GF-D8 (cell line): ENCODE data around the gene AGMO.

Source experiments
- DNase-seq: peaks from one replicate; lab custom pipeline; 2025; lab: John Stamatoyannopoulos, UW

AGMO gene

DNA sequence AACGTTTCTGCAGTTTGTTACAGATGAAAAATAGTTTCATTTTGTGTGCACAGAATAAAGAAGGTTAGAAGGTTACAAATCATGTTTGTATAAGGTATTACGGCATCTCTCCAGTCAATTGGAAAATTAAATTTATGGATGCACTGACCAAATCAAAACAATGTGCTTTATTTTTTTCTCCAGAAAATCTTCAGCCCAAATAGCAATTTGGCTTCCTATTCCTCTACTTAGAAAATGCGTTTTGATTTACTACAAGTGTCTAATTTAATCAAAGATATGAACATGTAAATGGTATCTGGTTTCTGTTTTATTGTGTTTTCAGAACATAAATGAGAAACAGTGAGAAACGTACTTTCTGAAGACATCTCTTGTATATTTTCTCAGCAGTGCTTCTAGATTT, 63.4 kb downstream of the AGMO start:
- no peak for DNase-seq

DNA sequence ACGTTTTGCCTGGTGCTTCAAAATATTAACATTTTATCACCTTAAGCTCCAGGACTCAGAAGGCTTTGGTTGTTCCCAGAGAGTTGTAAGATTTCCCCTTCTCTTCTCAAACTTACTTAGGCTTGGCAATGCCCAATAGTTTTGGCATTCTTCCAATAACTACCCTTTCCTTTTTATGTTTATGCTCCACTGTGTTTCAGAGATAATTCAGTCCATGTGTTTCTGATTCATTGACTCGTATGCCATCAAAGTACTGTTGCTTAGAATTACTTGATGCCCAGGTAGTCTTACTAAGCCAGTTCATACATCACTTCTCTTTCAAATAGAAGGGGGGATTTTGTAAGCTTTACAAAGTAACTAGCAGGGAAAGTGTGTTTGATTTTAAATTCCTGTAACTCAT, 66.6 kb downstream of the AGMO start:
- no peak for DNase-seq

DNA sequence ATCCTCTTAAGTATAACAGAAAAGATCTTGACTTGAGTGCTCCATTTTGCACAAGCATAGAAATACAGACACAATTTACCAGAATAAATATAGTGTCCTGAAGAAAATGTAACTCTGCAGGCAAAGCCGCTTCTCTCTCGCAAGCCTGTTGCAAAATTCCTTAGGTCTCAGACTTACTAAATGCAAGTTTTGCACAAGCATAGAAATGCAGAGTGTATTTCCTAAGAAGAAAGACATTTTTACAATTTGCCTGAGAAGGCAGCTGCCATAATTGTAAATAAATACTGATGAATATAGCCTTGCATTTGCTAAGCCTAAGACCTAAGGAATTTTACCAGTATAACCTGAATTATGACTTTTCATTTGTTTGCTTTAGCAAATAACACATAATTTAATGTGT, 67.1 kb downstream of the AGMO start:
- no peak for DNase-seq

DNA sequence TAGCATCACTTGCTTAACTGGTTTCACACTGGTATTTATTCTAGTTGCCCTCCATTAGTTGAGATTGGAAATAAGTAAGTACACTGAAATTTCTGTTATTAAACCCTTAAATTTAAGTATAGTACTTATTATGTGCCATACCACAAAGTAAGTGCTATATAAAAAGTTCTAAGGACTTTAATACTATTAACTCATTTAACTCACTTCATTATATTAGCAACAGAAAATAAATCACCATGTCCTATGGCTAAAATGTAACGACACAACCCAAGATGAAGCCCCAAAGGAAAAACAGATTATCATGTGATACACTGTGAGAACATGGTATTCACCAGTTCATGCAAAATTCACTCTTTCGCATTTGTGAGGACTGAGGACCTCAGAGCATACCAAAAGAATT, 70.5 kb downstream of the AGMO start:
- no peak for DNase-seq

DNA sequence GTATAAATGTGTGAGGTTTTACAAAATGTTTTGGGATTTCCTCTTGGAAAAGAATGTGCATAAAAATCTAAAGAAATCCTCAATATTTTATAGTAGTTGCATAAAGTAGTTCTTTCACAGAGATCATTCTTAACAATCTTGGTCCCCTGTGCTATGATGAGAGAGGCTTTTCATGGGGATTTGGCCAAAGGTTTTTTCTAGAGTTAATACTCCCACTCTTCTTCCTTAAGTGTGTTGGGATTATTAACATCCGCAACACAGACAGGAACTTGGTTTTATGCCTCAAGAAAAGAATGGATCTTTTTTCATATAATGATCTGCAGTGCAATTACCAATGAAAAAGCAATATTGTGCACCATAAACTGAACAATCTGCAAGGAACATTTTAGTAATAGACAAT, 71.5 kb downstream of the AGMO start:
- no peak for DNase-seq

DNA sequence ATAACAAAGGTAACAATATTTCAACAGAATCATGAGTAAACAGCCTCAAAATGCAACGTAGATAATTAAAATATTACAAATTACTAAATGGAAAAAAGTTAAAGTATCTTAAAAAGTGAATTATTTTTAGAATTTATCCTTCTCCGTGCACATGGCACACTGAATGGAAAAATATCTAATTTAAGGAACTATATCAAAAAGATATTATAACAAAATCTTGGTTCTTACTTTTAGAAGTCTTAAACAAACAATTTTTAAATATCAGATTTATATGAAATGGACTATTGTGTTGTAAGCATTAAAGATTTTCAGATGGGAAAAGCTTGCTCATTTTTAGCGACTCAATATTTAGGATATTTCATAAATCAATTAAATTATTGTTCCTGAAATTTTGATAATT, 72.0 kb downstream of the AGMO start:
- no peak for DNase-seq

DNA sequence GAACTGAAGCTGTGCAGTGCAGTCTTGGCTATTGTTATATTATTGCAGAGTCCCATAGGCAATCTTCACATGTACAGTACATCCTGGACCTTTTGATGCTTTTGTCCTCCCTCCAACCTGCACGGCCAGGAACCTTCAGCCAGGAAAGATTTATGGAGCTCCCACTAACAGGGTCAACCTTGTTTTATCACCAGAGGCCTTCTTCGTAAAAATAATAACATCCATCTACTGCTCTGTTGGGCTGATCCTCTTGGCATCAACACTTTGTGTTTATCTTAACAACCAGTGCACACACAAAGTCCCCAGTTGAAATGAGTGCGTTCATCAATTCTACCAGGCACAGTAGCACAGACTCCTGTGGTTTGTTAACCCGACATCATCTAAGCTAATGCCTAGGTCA, 72.4 kb downstream of the AGMO start:
- DNase-seq = no peak

DNA sequence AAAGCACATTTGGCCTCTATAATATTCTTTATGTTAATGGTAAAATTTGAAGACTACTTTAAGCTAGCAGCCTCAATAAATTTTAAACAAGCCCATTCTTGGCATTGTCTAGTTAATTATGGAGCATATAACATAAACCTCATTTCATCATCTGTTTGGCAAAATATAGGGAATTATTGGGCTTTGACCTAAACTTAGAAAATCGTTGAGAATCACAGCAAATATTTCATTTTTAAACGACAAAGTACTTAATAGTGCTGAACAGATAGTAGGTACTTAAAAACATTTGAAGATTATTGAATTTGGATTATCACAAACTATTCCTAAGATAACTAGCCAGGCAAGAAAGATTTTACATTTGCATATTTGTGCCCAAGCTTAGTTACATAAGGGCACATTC, 73.4 kb downstream of the AGMO start:
- no peak for DNase-seq

DNA sequence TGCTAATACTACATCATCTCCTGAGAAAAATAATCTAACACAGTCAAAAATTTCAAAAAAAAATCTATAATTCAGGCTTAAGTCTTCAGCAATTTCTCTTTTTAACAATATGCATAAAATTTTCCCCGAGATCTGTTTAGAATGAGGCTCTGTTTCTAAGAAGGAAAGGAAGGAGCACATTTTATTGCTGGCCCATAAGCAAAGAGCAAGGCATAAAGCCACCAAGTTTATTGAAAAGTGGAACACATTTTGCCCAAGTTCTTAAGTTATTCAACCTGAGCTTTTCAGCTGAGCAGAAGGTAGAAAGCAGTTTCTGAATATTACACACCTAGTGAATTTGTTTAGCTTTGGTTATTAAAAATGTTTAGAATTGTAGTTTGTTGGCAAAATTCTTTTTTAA, 73.9 kb downstream of the AGMO start:
- no peak for DNase-seq

DNA sequence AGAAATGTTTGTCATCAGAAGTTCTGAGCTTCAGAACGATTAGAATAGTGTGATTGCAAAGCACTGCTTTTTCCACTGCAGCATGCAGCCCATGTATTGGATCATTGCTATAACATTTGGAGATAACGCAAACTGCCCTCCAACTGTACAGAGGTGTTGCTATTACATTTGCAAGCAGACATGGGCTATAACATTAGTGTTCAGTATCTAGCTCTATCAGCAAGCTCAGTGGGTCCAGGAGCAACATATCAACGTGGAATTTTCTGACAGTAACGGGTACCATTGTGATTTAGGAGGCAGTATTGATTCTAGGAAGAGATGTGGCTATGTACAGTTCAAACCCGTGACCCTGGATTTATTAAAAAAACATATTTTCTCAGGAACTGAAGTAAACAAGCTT, 75.8 kb downstream of the AGMO start:
- DNase-seq = no peak

DNA sequence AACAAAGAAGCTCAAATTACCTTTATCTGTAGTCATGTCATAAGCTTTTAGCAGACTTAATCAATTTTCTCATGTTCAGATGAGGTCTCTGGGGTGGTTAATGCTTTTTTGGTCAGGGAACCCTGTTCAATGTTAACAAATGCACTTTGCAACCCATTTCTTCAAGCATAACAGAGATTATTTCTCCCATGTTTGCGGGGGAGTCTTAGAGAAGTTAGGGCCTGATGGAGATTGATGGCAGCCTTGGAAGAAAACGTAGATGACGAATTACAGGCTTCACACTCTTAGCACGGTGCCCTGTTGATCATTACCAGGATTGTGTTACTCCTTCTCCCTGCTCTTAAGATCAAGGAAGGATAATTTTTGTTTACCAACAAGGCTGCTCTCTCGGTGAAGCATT, 76.4 kb downstream of the AGMO start:
- no peak for DNase-seq

DNA sequence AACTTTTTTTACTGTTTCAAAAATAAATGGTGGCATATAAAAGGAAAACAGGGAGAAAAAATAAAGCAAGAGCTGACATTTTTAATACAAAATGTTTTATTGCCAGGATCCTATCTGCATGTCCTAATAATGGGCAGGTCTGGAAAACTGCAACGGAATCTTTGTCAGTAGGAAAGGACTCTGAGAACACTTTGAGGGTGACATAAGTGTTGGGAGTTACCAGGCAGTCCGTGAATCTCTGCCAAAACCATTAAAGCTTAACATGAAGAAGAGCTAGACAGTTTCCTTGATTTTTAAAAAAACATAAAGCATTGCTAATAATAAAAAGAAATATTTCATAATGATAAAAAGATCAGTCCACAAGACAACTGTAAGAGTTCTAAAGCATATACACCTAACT, 80.7 kb downstream of the AGMO start:
- no peak for DNase-seq

DNA sequence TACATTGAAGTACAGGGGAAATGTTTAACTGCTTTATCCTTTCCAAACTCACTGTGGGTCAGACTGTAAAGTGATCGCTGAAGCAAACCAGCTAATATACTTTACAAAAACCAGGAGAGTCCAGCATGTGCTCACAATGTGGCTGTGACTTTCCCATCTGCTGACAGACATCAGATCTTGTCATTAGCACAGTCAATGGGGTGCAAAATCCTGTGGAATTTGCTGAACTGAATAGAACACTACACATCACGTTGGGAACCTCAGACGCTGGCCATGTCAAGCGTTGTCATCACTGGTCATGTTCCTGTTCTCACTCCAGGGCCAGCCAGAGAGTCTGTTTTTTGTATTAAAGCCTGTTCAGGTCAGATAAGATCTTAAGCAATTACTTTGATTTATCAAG, 83.4 kb downstream of the AGMO start:
- DNase-seq = no peak

DNA sequence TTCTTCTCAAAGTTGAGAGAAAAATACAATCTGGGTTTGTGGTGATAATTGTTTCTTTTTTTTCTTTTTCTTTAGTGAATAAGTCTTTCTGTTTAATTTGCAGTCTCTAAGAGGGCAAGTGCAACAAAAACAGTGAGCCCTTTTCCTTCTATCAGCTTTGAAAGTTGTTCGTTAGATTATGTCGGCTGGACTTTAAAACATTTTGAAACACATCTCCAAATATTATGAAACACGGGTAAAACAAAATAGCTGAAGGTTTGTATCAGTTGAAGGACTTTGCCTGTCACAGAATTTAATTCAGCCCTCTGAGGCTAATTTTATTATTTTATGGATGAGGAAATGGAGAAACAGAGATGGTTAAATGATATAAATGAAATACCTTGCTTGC, 85.3 kb downstream of the AGMO start:
- no peak for DNase-seq

DNA sequence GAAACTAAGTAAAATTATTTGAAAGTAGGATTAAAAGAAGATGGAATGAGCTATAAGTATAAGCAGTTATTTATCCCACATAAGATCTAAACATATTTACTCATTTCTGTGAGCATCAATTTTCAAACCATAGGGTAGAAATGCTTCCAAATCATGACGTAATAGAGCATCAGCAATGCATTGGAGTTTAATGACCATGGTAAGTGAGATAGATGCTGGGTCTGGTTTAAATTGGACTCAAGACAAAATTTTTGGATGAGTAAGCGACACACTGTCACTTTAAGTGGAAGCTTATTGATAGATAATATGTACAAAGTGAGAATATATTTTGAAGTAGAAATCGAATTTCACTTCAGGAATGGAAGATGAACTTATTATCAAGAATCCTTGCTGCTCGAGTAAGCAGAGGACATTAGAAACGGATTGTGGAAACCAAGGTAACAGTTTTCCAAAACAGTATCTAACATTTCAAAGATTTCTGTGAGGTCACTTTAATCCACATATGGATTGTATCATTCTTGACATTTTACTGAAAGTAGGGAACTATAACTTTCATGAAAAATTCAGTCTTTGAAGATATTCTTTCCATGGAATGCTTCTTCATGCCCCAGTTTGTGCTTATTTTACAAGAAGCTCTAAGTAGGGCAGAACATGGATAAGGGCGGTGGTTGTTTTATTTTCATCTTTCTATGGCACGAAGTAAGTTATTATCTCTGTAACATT, 85.8 kb downstream of the AGMO start:
- DNase-seq = no peak

DNA sequence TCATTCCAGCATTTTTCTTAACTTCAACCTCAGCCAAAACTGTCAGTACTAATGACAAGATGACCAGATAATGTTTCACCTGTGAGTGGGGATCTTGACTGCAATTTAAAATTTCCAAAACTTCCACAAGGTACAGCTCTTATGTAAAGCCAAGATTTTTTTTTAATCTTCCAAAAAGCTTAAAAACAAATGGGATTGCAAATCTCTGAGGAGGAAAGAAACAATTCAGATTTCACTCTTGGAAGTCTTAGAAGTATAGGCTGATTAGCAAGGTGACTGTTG, 90.2 kb downstream of the AGMO start:
- DNase-seq = no peak

DNA sequence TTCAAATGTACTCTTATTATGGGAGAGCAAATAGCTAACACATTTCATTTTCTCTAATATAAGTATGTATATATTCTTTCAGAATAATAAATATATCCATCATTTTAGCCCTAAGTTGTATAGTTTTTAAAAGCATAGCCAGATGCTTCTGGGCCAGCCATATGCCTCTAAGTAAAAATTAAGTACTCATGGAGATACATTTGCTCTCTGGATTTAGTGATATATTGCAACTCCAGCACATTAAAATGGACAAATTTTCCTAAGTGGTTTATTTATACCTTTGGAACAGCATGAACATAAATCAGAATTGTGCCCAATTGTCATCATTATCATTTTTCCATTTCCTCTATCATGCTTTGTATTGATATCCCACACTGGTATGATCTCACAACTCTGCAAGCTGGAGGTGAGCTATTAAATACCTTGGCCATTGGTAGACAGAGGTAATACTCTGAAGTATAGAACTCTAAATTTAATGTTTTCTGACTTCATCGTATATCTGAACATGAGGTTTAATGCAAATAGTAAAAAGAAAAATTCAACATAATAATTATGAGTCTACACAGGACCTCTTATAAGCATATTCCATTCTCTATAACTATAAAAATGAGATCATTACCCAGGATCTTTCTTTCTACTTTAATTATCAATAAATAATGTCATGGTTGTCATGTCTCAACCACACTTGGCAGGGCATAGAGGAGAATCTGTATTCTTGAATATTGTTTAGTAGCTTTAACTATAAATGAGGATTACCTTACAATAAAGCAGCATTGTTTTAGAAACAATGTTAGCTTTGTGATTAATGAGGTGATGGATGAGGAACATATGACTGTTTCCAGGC, 90.8 kb downstream of the AGMO start:
- DNase-seq = no peak

DNA sequence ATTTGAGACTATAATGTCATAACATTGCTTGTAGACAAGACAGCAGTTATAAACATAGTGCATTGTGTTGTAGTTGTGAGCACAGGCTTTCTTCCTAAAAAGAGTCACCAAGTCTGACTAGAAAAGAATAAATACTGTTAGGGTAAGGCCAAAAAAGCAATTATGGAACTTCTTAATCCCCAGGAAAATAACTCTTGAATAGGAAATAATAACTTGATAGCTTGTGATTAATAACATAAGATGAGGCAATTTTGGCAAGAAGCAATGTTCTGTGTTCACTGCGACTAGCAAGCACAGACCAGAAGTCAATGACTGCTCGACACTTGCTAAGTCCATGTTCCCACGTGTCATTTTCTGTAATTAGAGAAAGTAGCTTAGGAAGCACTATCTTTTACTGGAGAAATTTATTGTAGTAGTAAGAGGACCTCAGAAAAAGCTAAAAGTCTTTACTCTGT, 97.1 kb downstream of the AGMO start:
- no peak for DNase-seq

DNA sequence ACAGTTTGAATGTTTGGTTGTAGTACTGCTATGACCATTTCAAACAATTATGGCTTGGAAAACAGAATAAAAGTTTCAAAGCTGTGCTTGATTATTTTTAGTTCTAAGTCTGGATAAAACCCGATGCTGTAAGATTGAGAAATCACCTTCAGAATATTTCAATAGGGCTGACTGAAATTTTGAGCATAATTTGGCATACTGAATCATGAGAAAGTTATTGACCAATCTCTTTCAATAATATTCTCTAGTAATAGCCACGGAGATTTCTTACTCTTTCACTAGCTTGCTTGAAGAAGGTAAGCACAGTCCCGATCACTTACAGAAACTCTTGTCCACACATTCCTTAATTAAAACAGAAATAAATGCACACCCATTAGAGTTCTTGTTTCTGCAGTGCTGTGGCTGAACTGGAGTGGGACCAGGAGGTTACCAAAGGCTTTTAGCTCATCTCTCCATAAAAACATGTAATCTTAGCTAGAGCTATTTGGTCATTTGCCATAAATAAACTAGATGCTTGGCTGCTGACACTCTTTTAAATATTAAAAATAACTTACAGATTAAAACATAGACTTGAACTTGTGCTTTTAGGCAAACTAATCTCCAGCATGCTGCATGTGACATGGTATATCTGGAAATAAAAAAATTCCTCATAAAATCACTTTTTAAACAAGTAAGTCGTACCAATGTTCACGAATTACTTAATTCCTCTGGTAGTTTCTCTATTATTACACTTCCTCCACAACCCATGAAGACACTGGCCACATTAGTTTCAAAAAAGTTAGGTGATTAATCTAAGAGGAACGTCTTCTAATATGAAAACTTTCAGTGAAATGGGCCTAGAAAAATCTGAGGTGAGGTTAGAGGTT, 97.8 kb downstream of the AGMO start:
- no peak for DNase-seq

DNA sequence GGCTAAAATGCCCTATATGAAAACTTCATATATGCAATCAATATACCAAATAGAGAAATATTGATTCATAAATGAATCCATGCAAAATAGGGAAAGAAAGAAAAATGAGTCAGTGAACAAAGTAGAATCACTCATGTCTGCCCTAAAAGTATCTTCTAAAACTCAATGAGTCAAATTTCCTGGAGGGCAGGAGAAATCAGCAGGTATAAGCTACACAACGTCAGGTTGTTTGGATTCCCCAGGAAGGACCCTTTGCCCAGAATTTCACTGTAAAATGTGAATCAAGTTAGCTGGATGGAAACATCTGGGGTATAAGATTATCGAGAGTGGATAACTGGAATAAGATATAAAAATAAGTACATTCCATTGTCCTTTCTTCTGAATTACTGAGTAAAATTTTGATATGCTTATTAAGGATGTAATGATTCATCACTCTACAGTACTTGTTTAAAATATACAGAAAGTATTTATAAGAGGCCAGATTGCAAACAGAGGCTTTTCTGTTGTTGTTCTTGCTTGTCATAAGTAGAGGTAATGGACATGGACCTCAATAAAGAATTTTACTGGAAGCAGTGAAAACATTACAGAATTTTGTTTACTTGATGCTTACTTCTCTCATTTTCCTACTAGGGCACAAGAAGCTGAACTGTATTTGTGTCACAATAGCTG, 99.0 kb downstream of the AGMO start:
- DNase-seq = no peak

DNA sequence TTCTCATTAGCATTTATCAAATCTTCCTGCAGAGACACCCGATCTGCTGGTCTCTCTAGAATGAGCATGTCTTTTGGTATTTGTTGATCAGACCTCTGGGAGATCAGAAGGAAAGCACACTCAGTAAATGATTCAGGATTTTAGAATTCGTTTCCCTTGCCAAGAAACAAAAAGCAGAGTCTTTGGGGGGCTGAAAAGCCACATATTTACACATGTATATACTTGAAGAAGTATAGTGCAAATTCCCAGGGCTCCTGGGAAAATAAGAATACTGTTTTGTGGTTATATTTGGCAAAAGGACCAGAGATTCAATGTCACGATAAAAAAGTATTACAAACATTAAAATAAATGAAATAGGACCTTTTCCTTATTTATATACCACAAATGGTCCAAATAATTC, 100.2 kb downstream of the AGMO start:
- no peak for DNase-seq

DNA sequence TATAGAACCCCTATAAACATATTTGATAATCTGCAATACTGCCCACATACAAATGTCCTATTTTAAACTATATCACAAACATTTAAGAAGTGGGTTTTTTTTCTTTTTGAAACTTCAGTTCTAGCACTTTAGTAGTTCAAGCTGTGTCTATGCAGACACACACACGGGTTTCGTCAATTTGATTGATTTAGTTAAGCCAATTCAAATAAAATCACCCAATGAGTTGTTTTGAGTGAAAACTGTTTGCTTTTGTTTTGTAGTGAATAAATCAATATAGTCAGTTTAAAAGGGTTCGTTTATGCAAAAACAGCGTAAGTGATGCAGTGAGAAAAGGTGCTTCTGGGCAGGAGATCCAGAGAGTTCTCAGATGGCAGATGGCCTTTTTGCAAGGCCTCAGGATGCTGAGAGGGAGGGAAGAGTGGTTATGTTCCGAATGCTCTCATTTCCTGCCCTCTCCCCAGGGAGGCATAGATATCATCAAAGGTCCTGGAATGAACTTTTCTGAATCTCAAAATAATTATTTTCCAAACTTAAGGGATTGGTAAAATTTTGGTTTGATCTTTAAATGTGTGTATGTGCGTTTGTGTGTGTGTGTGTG, 102.7 kb downstream of the AGMO start:
- no peak for DNase-seq
